OCI-M2 (cell line): ENCODE measurements around the gene SLC9A4.

Experiments used
- DNase-seq: peaks from one replicate; lab custom pipeline; 2025; ENCODE audit not compliant: unreplicated experiment; lab: John Stamatoyannopoulos, UW

Gene SLC9A4

GRCh38 chr2:102498414-102498813 is 25.4 kb downstream of the SLC9A4 start:
- DNase-seq = no peak

DNA sequence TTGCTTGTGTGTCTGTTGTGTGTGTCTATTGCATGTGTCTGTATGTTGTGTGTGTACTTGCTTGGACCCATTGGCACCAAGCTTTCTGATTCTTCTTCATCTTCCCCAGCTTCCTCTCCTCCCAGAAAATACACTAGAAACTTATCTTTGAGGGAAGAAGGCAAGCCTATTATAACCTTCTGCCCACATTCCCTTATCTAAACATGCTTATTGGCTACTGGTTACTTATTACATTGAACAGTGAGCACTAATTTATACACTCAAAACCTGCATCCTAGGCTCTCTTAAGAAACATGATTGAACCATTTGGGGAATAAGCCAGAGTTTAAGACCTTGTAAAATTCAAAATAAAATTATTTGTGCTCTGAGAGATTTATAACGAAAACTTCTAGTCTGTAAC is 26.5 kb downstream of the SLC9A4 start:
- DNase-seq = no peak

DNA sequence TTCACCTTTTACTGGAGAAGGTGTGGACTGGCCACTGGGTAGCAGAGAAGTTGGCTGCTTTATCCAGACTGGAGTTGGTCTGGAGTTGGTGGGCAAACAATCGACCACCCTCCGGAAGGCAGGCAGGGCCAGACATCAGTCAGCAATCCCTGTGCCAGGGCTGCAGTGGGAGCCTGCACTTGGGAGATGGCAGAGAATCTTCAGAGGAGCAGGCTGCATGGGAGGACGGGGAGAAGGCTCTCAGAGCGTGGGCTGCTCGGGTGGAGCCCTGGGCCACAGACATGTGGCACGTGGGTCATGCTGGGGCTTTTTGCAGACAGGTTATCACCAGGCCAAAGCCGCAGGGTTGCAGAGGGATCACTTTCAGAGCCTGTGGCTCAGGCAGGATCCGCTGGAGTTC is 29.6 kb downstream of the SLC9A4 start:
- DNase-seq = no peak

GRCh38 chr2:102504833-102505232 is 31.8 kb downstream of the SLC9A4 start:
- no peak for DNase-seq

- DNase-seq = no peak
These were observed 32.3 kb downstream of the SLC9A4 start for GRCh38 chr2:102505290-102505689.

DNA sequence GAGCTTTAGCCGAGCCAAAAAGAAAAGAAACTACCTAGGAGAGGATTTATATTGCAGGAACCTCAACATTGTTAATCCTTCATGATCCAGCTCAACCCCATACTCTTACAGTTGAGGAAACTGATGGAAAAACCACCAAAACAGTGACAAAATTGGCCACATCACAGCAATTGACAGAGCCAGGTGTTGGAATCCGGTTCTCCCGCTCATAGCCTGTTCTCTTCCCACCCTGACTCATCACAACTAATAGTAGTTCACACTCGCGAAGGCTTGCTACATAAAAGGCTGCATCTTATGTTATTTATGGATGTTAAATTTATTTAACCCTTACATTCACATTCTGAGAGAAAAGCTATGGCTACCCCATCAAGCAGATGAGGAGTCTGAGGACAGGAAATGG is 33.7 kb downstream of the SLC9A4 start:
- no peak for DNase-seq

DNA sequence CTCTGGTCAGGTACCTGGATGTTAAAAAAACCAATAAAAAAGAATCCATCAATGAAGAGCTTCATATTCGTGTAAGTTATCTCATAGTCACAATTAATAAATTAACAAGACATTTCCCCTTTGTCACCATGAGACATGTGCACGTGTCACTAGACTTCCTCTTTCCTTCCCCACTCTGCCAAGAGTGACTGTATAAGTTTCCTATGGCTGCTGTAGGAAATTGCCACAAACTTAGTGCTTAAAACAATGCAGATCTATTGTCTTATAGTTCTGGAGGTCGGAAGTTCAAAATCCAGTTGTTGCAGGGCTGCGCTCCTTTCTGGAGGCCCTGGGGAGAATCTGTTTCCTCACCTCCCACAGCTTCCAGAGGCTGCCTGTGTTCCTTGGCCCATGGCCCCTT is 35.8 kb downstream of the SLC9A4 start:
- DNase-seq = no peak

GRCh38 chr2:102509749-102510148 is 36.7 kb downstream of the SLC9A4 start:
- no peak for DNase-seq

DNA sequence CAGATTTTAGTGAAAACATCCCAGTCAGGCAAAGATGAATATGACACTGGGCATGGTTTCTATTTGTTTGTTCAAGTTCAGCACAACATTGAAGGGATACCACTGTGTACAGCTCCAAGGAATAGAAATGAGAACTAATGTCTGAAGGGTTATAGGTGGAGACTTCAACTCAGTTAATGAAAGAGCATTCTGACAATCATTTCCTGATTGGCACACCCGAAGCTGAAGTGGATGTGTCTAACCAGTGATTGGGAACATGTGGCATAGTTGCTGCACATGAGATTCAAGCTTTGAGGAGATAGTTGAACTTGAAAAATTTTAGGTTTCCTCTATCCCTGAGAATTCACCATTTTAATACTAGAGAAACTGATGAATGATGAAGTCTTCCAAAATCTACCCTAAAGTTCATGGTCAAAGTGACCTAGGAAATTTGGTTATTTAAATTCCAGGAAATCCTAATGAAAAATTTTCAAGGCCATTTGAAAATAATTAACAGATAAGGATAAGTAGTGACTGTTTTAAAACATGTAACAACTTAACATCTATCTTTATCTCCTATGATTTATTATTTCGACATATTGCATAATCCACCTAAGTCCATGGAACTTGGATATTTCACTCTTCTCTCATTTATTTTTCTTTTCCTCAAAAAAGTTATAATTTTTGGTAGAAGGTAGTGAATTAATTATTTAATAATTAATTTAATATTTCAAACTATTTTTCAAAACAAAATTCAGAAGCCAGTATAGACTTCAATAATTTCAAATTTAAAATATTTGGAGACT is 38.0 kb downstream of the SLC9A4 start:
- DNase-seq = no peak

GRCh38 chr2:102512161-102512560 is 39.1 kb downstream of the SLC9A4 start:
- DNase-seq = no peak

- DNase-seq = no peak
These were observed 40.4 kb downstream of the SLC9A4 start for GRCh38 chr2:102513355-102513939.

DNA sequence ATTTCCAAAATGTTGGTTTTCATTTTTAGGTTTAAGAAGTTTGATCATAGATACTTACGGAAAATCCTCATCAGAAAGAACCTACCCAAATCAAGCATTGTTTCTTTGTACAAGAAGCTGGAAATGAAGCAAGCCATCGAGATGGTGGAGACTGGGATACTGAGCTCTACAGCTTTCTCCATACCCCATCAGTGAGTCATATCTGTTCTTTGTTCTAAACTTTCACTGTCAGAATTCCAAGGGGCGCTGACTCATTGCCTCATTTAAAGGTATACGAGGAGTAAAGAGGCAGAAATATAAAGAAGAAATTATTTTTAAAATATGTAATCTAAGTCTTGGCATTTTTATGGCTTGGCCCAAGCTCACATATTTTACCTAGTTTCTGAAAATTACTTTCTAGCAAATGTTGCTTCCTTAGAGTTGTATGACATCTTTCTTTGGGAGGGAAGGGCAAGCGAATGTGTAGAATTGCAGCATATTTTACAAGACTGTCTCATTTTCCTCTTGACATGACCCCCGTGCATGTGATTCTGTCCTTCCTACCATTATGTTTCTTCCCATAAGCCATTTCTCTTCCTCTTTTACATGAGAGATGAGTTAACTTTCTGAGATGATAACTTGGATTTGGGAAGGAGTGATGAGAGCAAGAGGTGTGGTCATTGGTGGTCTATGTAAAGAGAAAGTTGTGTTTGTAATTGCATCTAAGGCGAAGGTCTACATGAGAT is 41.2 kb downstream of the SLC9A4 start:
- no peak for DNase-seq

DNA sequence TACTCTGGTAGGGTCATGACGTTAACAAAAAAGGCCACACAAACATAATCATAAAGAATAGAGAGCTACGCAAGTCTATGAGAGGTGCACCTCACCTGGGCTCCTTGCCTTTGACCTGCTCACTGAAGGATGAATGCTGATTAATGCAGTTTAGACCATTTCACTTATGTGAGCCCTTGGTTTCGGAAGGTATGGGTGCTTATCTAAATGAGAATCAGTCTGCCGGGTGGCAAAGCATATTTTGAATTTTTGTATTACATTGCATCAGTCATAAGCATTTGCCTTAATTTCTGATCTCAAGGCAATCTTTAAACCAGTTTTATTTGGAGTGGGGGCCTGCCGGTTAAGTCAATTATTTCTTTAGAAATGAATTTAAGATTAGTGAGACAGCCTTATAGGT is 42.8 kb downstream of the SLC9A4 start:
- no peak for DNase-seq

DNA sequence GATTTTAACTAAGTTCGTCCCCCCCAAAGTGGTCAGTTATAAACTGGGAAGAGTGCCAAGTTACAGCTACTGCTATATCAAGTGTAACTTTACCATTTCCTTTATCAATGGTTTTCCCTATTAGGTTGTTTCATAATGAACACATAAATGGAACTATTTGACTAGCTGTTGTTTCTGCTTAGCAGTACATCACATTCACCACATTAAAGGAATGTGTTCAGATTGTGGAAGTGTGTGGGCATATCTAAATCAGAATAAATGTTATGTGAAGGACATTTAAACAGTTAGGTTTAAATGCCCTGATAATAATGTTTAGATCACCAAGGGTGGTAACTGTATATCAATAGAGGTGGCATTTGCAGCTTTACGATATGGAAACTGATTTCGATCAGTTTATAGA is 45.1 kb downstream of the SLC9A4 start:
- DNase-seq = no peak

- DNase-seq = no peak
These were observed 47.0 kb downstream of the SLC9A4 start for GRCh38 chr2:102520009-102520408.

DNA sequence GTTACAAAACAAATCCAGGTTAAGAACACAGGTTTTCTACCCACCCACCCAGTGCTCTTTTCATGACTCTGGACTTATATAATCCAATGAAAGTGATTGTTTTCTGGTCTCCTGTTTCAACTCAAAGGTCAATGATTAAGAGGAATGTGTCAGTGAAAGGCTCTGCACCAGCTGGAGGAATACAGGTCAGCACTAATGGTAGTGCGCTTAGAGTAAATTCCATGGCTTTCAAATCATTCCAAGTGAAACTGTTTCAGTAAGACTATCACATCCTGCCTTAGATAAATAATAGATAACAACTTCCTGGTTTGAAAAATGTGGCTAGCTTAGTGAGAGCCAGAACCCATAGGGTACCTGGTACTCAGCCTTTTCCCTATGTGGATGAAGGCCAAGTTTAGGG is 47.8 kb downstream of the SLC9A4 start:
- DNase-seq = no peak

DNA sequence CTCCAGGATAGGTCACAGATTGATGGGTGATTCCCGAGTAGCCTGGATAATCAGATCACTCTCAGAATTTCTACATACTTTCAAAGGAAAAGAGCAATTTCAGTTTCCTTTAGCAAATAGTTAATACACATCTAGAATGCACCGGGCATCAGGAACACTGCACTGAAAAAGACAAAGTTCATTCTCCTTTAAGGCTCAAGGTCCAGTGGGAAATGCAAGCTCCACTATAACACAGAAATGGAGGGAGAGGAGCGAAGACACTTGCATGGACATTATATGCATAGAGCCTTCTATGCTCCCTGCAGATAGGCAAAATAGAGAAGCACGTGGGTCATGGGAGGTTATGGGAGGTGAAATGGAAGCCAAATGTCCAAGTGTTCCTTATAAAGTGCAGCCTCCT is 49.1 kb downstream of the SLC9A4 start:
- no peak for DNase-seq

- no peak for DNase-seq
These were observed 49.9 kb downstream of the SLC9A4 start for GRCh38 chr2:102522890-102523289.

DNA sequence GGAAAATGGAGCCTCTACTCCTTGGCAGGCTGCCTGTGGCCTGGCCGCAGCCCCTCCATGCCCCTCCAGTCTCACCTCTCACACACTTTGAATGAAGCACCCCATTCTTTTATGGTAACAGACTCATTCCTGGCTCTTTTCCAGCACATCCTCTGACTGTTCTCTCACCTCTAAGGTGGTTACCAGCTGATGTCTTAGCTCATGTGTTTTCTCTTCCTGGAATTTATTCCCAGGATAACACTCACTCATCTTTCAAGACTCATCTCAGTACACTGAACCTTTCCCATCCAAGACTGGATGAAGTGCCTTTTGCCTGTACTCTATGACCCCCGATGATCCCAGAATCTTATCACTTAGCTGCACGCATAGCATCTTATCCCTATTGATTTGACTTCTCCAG is 50.6 kb downstream of the SLC9A4 start:
- DNase-seq = no peak

- no peak for DNase-seq
These were observed 54.1 kb downstream of the SLC9A4 start for GRCh38 chr2:102527086-102527485.

GRCh38 chr2:102538491-102538890 is 65.5 kb downstream of the SLC9A4 start:
- no peak for DNase-seq

- DNase-seq = no peak
These were observed 67.9 kb downstream of the SLC9A4 start for GRCh38 chr2:102540882-102541281.
